ENCODE data around the gene SIRPB2.

Gene SIRPB2

DNA sequence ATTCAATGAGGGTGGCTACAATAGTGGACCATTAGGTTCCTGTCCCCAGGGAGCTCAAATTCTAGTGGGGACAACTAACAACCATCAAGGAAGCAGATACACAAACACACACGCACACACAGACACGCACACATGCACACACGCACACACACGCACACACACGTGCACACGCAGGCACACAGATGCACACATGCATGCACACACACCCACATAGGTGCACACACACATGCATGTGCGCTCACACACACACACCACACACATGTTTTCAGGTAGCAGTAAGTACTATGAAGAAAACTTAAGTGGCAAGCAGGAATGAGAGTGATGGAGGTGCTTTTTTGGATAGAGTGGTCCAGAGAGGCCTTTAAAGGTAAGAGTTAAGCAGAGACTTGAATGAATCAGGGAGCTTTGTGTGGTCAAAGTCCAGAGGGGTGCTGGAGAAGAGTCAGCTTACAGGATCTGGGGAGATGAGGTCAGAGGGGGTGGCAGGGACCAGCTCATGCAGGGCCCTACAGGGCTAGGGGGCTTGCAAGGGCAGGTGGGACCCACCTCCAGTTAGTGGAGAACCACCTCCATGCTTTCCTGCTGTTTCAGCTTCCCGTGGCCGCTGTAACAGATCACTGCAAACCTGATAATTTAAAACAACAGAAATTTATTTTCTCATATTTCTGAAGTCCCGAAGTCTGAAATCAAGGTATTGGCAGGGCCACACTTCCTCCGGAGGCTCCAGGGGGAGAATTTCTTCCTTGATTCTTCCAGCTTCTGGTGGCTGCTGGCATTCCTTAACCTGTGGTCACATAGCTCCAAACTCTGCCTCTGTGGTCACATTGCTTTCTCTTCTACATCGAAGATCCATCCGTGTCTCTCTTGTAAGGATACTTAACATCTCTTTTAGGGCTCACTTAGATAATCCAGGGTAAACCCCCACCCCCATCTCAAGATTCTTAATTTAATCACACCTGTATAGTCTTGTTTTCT, 17.7 kb downstream of the SIRPB2 start:
- in situ Hi-C loops (cut with MboI; ENCODE audit: low pct_unique_long_range_greater_than_20kb, low sequenced_read_pairs, unreplicated experiment): no loop called here
- TF ChIP-seq, protein P1, sequence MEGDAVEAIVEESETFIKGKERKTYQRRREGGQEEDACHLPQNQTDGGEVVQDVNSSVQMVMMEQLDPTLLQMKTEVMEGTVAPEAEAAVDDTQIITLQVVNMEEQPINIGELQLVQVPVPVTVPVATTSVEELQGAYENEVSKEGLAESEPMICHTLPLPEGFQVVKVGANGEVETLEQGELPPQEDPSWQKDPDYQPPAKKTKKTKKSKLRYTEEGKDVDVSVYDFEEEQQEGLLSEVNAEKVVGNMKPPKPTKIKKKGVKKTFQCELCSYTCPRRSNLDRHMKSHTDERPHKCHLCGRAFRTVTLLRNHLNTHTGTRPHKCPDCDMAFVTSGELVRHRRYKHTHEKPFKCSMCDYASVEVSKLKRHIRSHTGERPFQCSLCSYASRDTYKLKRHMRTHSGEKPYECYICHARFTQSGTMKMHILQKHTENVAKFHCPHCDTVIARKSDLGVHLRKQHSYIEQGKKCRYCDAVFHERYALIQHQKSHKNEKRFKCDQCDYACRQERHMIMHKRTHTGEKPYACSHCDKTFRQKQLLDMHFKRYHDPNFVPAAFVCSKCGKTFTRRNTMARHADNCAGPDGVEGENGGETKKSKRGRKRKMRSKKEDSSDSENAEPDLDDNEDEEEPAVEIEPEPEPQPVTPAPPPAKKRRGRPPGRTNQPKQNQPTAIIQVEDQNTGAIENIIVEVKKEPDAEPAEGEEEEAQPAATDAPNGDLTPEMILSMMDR (IDR thresholded peaks at IDR 0.05; ENCODE audit: extremely low read depth, insufficient read depth, missing control alignments): no peak
- DNase-seq (ENCODE audit: low spot score): no peak

DNA sequence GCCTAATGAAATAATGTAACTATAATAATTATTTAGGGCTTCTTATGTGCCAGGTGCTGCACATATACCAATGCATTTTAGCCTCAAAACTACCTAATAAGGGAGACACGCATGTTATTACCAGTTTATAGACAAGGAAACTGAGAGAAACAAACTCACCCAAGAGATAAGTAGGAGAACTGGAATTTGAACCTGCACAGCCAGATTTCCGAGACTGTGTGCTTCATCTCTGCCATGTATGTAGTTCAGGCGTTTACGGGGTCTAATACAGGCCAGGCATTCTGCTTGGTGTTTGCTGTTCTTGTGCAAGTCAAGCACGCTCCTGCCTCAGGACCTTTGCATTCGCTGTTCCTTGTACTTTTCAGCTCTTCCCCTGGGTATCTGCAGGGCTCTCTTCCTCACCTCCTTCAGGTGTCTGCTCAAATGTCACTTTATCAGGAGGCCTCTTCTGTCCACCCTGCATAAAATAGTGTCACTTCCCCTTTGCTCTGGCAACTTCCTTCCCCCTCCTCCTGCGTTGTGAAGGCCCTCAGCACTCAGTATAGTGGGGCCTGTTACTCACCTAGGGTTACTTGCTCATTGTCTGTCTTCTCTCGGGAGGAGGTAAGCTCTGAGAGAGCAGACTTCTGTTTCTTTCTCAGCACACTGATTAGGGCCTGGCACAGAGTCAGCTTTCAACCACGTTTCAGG, 18.5 kb downstream of the SIRPB2 start:
- TF ChIP-seq, protein P1 (IDR thresholded peaks at IDR 0.05; ENCODE audit: extremely low read depth, insufficient read depth, missing control alignments): no peak
- no peak for DNase-seq (ENCODE audit: low spot score)
- in situ Hi-C loops (cut with MboI; ENCODE audit: low pct_unique_long_range_greater_than_20kb, low sequenced_read_pairs, unreplicated experiment): no loop called here

DNA sequence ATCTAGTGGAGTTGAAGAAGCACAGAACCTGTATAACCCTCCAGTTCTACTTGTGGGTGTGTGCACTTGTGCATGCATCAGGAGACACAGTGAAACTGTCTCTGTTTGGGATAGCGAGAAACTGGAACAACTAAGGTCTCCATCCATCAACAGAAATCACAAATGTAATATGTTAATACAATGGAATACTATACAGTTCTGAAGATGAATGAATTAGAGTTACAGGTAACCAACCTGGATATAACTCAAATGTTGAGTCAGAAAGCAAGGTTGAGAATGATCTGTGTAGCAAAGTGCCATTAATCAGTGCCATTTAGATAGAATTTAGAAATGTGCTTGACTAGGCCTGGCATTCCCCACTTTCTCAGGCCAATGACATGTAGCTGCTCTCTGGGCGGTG, 20.0 kb downstream of the SIRPB2 start:
- TF ChIP-seq, protein P1 (IDR thresholded peaks at IDR 0.05; ENCODE audit: extremely low read depth, insufficient read depth, missing control alignments): no peak
- in situ Hi-C loops (cut with MboI; ENCODE audit: low pct_unique_long_range_greater_than_20kb, low sequenced_read_pairs, unreplicated experiment): no loop called here
- DNase-seq (ENCODE audit: low spot score): no peak

DNA sequence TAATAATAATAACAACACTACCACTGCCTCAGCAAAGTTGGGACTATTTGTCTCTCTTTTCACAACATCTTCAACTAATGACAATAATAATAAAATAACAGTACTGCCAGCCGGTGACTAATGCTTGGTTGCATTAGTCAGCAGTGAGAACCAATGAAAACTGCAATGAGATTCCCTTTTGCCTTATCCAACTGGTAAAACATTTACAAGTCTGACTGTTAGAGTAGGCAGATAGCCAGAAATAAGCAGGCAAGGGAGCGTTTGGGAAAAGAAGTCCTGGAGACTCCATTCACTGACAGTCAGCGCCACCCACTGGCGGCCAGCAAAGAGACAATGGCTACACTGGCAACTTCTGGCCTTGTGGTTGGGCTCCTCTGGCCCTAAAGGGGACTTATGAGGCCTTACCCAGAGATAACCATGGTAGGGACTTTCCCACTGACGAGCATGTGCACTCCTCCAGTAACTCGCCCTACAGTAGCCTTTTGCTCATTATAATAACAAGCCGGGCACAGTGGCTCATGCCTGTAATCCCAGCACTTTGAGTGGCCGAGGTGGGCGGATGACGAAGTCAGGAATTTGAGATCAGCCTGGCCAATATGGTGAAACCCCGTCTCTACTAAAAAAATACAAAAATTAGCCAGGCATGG, 21.2 kb downstream of the SIRPB2 start:
- peak; percentile 73 for DNase-seq (ENCODE audit: low spot score)
- in situ Hi-C loops (cut with MboI; ENCODE audit: low pct_unique_long_range_greater_than_20kb, low sequenced_read_pairs, unreplicated experiment): no loop called here
- TF ChIP-seq, protein P1 (IDR thresholded peaks at IDR 0.05; ENCODE audit: extremely low read depth, insufficient read depth, missing control alignments): peak; percentile 69

DNA sequence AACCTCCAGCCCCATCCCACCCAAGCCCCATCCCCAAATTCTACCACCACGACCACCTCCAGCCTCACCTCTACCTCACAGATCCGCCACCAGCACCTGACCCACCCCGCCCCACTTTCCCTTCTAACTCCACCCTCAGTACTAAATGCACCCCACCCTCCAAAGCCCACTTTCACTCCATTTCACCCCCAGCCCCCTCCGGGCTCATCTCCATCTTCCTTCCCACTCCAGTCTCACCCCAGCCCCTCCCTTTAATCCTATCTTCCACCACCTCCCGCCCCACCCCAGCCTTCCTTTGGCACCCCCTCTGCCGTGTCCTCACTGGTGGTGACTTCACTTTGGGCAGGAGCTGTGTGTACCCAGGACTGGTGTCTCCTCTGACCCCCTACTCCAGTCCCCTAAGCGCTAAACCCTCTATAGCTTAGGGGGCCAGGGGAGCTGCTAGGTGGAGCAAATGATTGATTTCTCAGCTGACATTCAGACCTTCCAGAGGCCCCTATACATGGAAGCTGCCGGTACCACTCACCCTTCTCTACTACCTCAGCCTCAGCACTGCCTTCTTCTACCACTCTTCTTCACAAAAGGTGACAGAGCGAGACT, 21.8 kb downstream of the SIRPB2 start:
- DNase-seq (ENCODE audit: low spot score): no peak
- TF ChIP-seq, protein P1 (IDR thresholded peaks at IDR 0.05; ENCODE audit: extremely low read depth, insufficient read depth, missing control alignments): no peak
- in situ Hi-C loops (cut with MboI; ENCODE audit: low pct_unique_long_range_greater_than_20kb, low sequenced_read_pairs, unreplicated experiment): no loop called here

DNA sequence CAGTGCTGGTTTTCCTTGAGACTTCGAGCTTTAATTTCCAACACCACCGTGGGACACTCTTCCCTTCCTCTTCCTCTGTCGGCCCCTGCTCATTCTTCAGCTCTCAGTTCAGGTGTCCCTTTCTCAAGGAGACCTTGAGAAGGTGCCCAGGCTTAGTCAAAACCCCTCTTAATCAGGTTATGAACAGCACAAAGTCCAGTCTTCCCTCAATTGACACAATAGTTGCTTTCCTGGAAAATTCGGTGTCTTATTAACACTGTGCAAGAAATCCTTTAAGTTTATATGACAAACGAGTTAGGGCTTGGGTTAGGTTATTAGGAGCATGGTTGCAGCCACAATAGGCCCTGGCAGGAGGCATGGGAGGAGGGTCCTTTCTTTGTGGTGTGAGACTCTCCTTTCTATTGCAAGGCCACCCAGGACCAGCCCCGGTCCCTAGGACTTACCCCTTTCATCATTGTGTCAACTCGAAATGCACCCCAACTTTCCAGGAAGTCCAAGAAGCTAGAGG, 23.0 kb downstream of the SIRPB2 start:
- in situ Hi-C loops (cut with MboI; ENCODE audit: low pct_unique_long_range_greater_than_20kb, low sequenced_read_pairs, unreplicated experiment): no loop called here
- DNase-seq (ENCODE audit: low spot score): no peak
- TF ChIP-seq, protein P1 (IDR thresholded peaks at IDR 0.05; ENCODE audit: extremely low read depth, insufficient read depth, missing control alignments): no peak

All from GM13977 (cell line).